T-helper 1 cell treated with Interleukin-12 subunit alpha and Interleukin-12 subunit beta and Interleukin-4 antibody, amounts not matched to agents 30 μg/mL and 1 μg/mL, for 36 hours (primary cell): Measurements from ENCODE around the gene PTGES.
"Not testable (repeated sequence)": the region's sequence is repeated elsewhere in the genome, so short reads cannot be mapped to it uniquely, and the experiment has no call there.

Source experiments
- H3K27ac Mint-ChIP-seq: one replicate; pipeline ENCODE4 v1.8.0; 2021; ENCODE audit warnings: mild to moderate bottlenecking, mixed read lengths
- H3K27me3 Mint-ChIP-seq: one replicate; pipeline ENCODE4 v1.8.0; 2021; ENCODE audit warnings: low read depth, mixed read lengths
- H3K36me3 Mint-ChIP-seq: one replicate; pipeline ENCODE4 v1.8.0; 2021; ENCODE audit warnings: low read depth, mixed read lengths
- H3K4me1 Mint-ChIP-seq: one replicate; pipeline ENCODE4 v1.8.0; 2021; ENCODE audit warnings: low read depth, mixed read lengths
- H3K4me3 Mint-ChIP-seq: one replicate; pipeline ENCODE4 v1.8.0; 2021; ENCODE audit warnings: mild to moderate bottlenecking, moderate library complexity, mixed read lengths
- H3K9me3 Mint-ChIP-seq: one replicate; pipeline ENCODE4 v1.8.0; 2021; ENCODE audit warnings: mixed read lengths

PTGES gene

DNA sequence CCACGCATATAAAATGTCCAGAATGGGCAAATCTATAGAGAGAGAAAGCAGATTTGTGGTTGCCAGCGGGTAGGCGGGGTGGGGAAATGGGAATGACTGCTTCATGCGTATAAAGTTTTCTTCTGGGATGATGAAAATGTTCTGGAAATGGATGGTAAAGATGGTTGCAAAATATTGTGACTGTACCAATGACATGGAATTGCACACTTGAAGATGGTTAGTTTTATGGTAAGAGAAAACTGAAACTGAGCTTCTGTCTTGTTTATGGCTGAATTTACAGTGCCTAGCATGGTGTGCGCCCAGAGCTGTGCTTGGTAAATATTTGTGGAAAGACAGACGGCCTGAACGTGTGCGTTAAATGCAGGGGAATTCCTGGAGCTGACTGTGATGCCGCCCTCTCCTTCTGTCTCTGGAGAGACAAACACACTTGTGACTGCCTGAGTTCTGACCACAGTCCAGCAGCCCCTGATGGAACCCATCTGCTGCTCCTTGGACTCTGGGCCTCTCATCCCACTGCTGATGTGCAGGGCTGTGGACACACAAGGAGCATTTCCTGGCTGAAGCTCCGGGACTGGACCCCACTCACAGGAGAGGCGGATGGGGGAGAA, 8.6 kb upstream of the PTGES start:
- no peaks in the 10 kb centered on the region for H3K36me3 Mint-ChIP-seq
- H3K9me3 Mint-ChIP-seq: no peaks in the 10 kb centered on the region
- H3K4me1 Mint-ChIP-seq: peaks cover 7% of the 10 kb centered on the region
- no peaks in the 10 kb centered on the region for H3K27me3 Mint-ChIP-seq
- H3K4me3 Mint-ChIP-seq: no peak overlapping the region
- H3K27ac Mint-ChIP-seq: no peak overlapping the region

GRCh38 chr9:129760784-129761183, 7.9 kb upstream of the PTGES start:
- H3K36me3 Mint-ChIP-seq, H3K4me1 Mint-ChIP-seq, H3K9me3 Mint-ChIP-seq, H3K27ac Mint-ChIP-seq, H3K4me3 Mint-ChIP-seq, H3K27me3 Mint-ChIP-seq: not testable (repeated sequence)

DNA sequence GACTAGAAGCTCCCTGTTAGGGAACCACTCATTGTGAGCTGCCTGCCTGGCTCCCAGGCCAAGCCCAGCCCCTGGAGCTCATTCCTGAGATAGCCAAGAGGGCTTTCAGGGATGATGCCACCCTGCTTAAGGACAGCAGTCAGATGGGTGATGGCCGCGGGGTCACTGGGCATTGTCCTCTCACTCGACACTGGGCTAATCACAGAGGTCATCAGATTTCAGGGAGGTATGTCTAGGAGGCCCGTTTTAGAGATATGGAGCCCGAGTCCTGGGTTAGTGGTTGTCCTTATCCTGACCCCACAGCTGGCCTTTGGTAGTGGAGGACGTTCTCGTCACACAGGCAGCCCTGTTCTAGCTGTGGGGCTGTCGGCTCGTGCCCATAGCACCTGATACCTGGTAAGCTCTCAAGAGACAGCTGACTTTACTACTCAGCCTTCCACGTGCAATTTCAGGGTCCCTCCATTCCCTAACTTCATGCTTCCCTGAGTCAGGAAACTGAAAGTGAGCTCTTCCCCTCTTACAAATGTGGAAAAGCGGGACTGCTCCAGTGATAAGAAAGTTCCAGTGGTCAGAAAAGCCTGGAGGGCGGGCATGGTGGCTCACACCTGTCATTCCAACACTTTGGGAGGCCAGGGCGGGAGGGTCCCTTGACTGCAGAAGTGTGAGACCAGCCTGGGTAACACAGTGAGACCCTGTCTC, 7.1 kb upstream of the PTGES start:
- Mint-ChIP-seq H3K4me1 (peaks cover 7% of the 10 kb centered on the region), H3K4me3 (no peak overlapping the region), H3K9me3 (no peaks in the 10 kb centered on the region), H3K27ac (no peak overlapping the region), H3K36me3 (no peaks in the 10 kb centered on the region), H3K27me3 (peaks cover 5% of the 10 kb centered on the region)

DNA sequence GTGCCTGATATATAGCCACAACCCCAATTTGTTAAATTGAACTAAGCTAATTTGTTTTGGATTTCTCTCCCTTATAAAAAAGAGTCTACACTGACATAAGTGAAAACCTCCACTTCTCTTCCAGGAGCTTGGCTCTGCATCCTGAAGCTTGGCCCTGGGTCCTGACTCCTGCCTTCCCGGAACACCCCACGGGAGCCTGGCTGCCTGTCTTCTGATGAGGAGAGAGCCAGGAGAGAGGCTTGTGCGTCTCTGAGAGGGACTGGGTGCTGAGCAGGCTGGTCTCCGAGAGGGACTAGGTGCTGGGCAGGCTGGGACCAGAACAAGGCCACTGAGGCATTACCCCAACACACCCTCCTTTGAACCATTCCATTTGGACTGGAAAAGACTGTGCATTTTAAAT, 6.5 kb upstream of the PTGES start:
- Mint-ChIP-seq H3K27me3 (peaks cover 5% of the 10 kb centered on the region), H3K9me3 (no peaks in the 10 kb centered on the region), H3K36me3 (no peaks in the 10 kb centered on the region), H3K4me3 (no peak overlapping the region), H3K27ac (no peak overlapping the region), H3K4me1 (peaks cover 7% of the 10 kb centered on the region)

- Mint-ChIP-seq H3K4me1 (peaks cover 9% of the 10 kb centered on the region), H3K9me3 (no peaks in the 10 kb centered on the region), H3K4me3 (no peak overlapping the region), H3K27ac (no peak overlapping the region), H3K27me3 (peaks cover 10% of the 10 kb centered on the region), H3K36me3 (no peaks in the 10 kb centered on the region)
Measured at GRCh38 chr9:129757045-129757444, 4.2 kb upstream of the PTGES start.

GRCh38 chr9:129756191-129756590, 3.3 kb upstream of the PTGES start:
- Mint-ChIP-seq H3K4me1 (peaks cover 9% of the 10 kb centered on the region), H3K27me3 (peaks cover 10% of the 10 kb centered on the region), H3K4me3 (no peak overlapping the region), H3K36me3 (no peaks in the 10 kb centered on the region), H3K9me3 (no peaks in the 10 kb centered on the region), H3K27ac (no peak overlapping the region)

- Mint-ChIP-seq H3K27ac (no peak overlapping the region), H3K27me3 (peaks cover 10% of the 10 kb centered on the region), H3K36me3 (no peaks in the 10 kb centered on the region), H3K4me3 (no peak overlapping the region), H3K9me3 (no peaks in the 10 kb centered on the region), H3K4me1 (peaks cover 9% of the 10 kb centered on the region)
Measured at GRCh38 chr9:129755151-129755550, 2.3 kb upstream of the PTGES start.

GRCh38 chr9:129751841-129752801, 721 bp downstream of the PTGES start:
- Mint-ChIP-seq H3K27me3 (peaks cover 10% of the 10 kb centered on the region), H3K36me3 (no peaks in the 10 kb centered on the region), H3K4me1 (peaks cover 4% of the 10 kb centered on the region), H3K9me3 (no peaks in the 10 kb centered on the region), H3K27ac (no peak overlapping the region), H3K4me3 (no peak overlapping the region)

DNA sequence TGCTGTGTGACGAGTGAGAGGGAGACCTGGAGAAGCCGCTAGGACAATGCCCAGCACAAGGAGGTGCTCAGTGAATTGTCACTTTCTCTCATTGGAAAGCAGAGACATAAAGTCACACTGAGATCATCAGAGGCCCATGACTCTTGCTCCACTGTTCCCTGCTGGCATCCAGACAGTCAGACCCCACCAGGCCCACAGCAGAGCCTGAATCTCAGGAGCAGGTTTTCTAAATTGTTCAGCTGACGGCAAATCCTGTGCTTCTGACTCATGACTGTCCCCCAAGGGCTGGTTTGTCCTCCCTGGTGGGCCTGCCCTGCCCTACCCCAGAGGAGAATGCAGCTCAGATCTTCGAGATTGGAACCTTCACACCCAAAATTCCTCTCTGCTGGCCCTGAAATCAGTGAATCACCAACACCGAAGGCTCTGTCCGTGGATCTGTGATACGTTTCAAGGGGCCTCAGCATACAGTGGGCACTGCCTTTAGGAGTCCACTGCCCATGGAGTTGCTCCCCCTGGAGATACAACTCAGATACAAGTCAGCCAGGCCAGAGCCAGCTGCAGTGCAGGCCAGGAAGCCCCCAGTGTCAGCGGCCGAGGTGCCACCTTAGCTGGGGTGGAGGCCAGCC, 2.7 kb downstream of the PTGES start:
- Mint-ChIP-seq H3K4me1 (peaks cover 2% of the 10 kb centered on the region), H3K9me3 (no peaks in the 10 kb centered on the region), H3K27ac (no peak overlapping the region), H3K27me3 (peaks cover 5% of the 10 kb centered on the region), H3K4me3 (no peak overlapping the region), H3K36me3 (no peaks in the 10 kb centered on the region)

GRCh38 chr9:129749575-129749974, 3.3 kb downstream of the PTGES start:
- H3K36me3 Mint-ChIP-seq: no peaks in the 10 kb centered on the region
- H3K9me3 Mint-ChIP-seq: no peaks in the 10 kb centered on the region
- H3K27me3 Mint-ChIP-seq: peaks cover 5% of the 10 kb centered on the region
- H3K4me3 Mint-ChIP-seq: no peak overlapping the region
- H3K4me1 Mint-ChIP-seq: peaks cover 2% of the 10 kb centered on the region
- no peak overlapping the region for H3K27ac Mint-ChIP-seq

GRCh38 chr9:129749052-129749451, 3.8 kb downstream of the PTGES start:
- H3K4me1 Mint-ChIP-seq, H3K36me3 Mint-ChIP-seq, H3K9me3 Mint-ChIP-seq, H3K4me3 Mint-ChIP-seq, H3K27me3 Mint-ChIP-seq, H3K27ac Mint-ChIP-seq: not testable (repeated sequence)

- Mint-ChIP-seq H3K27me3 (no peaks in the 10 kb centered on the region), H3K9me3 (no peaks in the 10 kb centered on the region), H3K27ac (no peak overlapping the region), H3K4me1 (peaks cover 2% of the 10 kb centered on the region), H3K36me3 (no peaks in the 10 kb centered on the region), H3K4me3 (no peak overlapping the region)
Measured at GRCh38 chr9:129748249-129748648, 4.6 kb downstream of the PTGES start.

DNA sequence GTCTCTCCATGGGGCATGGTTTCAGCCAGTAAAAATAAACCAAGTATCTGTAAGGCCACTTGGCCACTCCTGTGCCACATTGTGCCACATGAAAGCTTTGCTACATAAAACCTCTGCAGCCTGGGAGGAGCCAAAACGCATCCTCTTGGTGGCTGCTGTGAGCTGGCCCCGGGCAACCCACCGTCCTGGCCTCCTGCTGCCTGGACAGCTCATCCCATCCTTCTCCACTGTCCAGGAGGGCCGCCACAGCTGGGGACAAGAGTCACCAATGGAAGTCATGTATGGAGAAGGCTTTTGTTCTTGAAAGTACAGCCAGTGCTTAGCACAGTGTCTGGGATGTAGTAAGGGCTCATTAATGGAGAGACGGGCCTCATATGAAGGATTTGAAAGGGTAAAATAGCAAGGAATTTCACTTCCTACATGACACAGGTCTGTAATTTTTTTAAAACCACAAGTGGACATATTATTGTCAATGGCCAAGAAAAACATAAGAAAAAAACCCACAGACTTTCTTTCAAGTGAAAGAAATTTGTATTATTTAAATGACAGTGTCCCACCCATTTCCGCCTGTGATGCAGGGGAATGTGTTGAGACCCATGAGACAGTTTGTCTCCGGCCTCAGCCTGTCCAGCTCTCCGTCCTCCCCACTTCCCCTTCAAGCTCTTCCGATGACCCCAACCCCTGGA, 6.6 kb downstream of the PTGES start:
- Mint-ChIP-seq H3K9me3 (no peaks in the 10 kb centered on the region), H3K36me3 (no peaks in the 10 kb centered on the region), H3K27me3 (no peaks in the 10 kb centered on the region), H3K4me1 (no peaks in the 10 kb centered on the region), H3K4me3 (no peak overlapping the region), H3K27ac (no peak overlapping the region)

GRCh38 chr9:129745200-129745599, 7.6 kb downstream of the PTGES start:
- no peaks in the 10 kb centered on the region for H3K36me3 Mint-ChIP-seq
- no peaks in the 10 kb centered on the region for H3K9me3 Mint-ChIP-seq
- no peak overlapping the region for H3K4me3 Mint-ChIP-seq
- no peak overlapping the region for H3K27ac Mint-ChIP-seq
- H3K27me3 Mint-ChIP-seq: no peaks in the 10 kb centered on the region
- no peaks in the 10 kb centered on the region for H3K4me1 Mint-ChIP-seq
